Activated naive CD8-positive, alpha-beta T cell treated with anti-CD3 and anti-CD28 coated beads, Interleukin-2, amount 50 U/mL, for 24 hours (primary cell): ENCODE results near the gene DLG5.

Experiments used
- ATAC-seq: fragments of 150-1000 bp; cut with Tn5 transposase; one replicate; pipeline ENCODE4 v1.10.0; 2021
- DNase-seq: peaks from one replicate; pipeline ENCODE4 v3.0.0; 2021
- H3K27ac Mint-ChIP-seq: one replicate; pipeline ENCODE4 v1.8.0; 2021; ENCODE audit warnings: mild to moderate bottlenecking, mixed read lengths
- H3K27me3 Mint-ChIP-seq: one replicate; pipeline ENCODE4 v1.8.0; 2021; ENCODE audit warnings: mixed read lengths
- H3K36me3 Mint-ChIP-seq: one replicate; pipeline ENCODE4 v1.8.0; 2021; ENCODE audit warnings: low read depth, mixed read lengths
- H3K4me1 Mint-ChIP-seq: one replicate; pipeline ENCODE4 v1.8.0; 2021; ENCODE audit warnings: mixed read lengths
- H3K4me3 Mint-ChIP-seq: one replicate; pipeline ENCODE4 v1.8.0; 2021; ENCODE audit warnings: mild to moderate bottlenecking, moderate library complexity, mixed read lengths
- H3K9me3 Mint-ChIP-seq: one replicate; pipeline ENCODE4 v1.8.0; 2021; ENCODE audit warnings: mixed read lengths

DLG5 gene

GRCh38 chr10:77910524-77911145, 15.9 kb downstream of the DLG5 start:
- Mint-ChIP-seq H3K4me3 (no peak overlapping the region), H3K4me1 (no peaks in the 10 kb centered on the region), H3K27ac (no peak overlapping the region), H3K9me3 (no peaks in the 10 kb centered on the region), H3K27me3 (peaks cover 8% of the 10 kb centered on the region), H3K36me3 (no peaks in the 10 kb centered on the region)
- ATAC-seq (no peak), DNase-seq (no peak)

GRCh38 chr10:77909749-77910375, 16.7 kb downstream of the DLG5 start:
- peaks cover 8% of the 10 kb centered on the region for H3K27me3 Mint-ChIP-seq
- ATAC-seq (no peak), DNase-seq (no peak)
- no peaks in the 10 kb centered on the region for H3K9me3 Mint-ChIP-seq
- H3K36me3 Mint-ChIP-seq: no peaks in the 10 kb centered on the region
- H3K4me3 Mint-ChIP-seq: no peak overlapping the region
- no peak overlapping the region for H3K27ac Mint-ChIP-seq
- no peaks in the 10 kb centered on the region for H3K4me1 Mint-ChIP-seq

- Mint-ChIP-seq H3K27me3 (peaks cover 8% of the 10 kb centered on the region), H3K4me1 (no peaks in the 10 kb centered on the region), H3K36me3 (no peaks in the 10 kb centered on the region), H3K4me3 (no peak overlapping the region), H3K27ac (no peak overlapping the region), H3K9me3 (no peaks in the 10 kb centered on the region)
- DNase-seq: no peak
- no peak for ATAC-seq
Observed at GRCh38 chr10:77909021-77909748, 17.4 kb downstream of the DLG5 start.

- Mint-ChIP-seq H3K4me1 (no peaks in the 10 kb centered on the region), H3K9me3 (no peaks in the 10 kb centered on the region), H3K36me3 (no peaks in the 10 kb centered on the region), H3K4me3 (no peak overlapping the region), H3K27ac (no peak overlapping the region), H3K27me3 (peaks cover 8% of the 10 kb centered on the region)
- DNase-seq: no peak
- no peak for ATAC-seq
Observed at GRCh38 chr10:77907900-77908717, 18.4 kb downstream of the DLG5 start.

GRCh38 chr10:77907462-77907861, 19.1 kb downstream of the DLG5 start:
- H3K4me3 Mint-ChIP-seq: no peak overlapping the region
- ATAC-seq: no peak
- H3K36me3 Mint-ChIP-seq: no peaks in the 10 kb centered on the region
- H3K27me3 Mint-ChIP-seq: peaks cover 8% of the 10 kb centered on the region
- no peak for DNase-seq
- no peak overlapping the region for H3K27ac Mint-ChIP-seq
- no peaks in the 10 kb centered on the region for H3K9me3 Mint-ChIP-seq
- H3K4me1 Mint-ChIP-seq: no peaks in the 10 kb centered on the region

- peaks cover 8% of the 10 kb centered on the region for H3K27me3 Mint-ChIP-seq
- H3K4me3 Mint-ChIP-seq: no peak overlapping the region
- no peaks in the 10 kb centered on the region for H3K36me3 Mint-ChIP-seq
- no peak overlapping the region for H3K27ac Mint-ChIP-seq
- H3K9me3 Mint-ChIP-seq: no peaks in the 10 kb centered on the region
- no peak for DNase-seq
- H3K4me1 Mint-ChIP-seq: no peaks in the 10 kb centered on the region
- no peak for ATAC-seq
Observed at GRCh38 chr10:77906951-77907421, 19.6 kb downstream of the DLG5 start.

GRCh38 chr10:77905781-77906180, 20.8 kb downstream of the DLG5 start:
- no peak overlapping the region for H3K27ac Mint-ChIP-seq
- no peaks in the 10 kb centered on the region for H3K36me3 Mint-ChIP-seq
- H3K27me3 Mint-ChIP-seq: peaks cover 8% of the 10 kb centered on the region
- no peak for ATAC-seq
- H3K4me3 Mint-ChIP-seq: no peak overlapping the region
- no peaks in the 10 kb centered on the region for H3K4me1 Mint-ChIP-seq
- H3K9me3 Mint-ChIP-seq: no peaks in the 10 kb centered on the region
- no peak for DNase-seq

GRCh38 chr10:77905086-77905748, 21.3 kb downstream of the DLG5 start:
- ATAC-seq (no peak), DNase-seq (no peak)
- no peaks in the 10 kb centered on the region for H3K9me3 Mint-ChIP-seq
- H3K4me1 Mint-ChIP-seq: no peaks in the 10 kb centered on the region
- no peak overlapping the region for H3K27ac Mint-ChIP-seq
- H3K36me3 Mint-ChIP-seq: no peaks in the 10 kb centered on the region
- H3K27me3 Mint-ChIP-seq: peaks cover 8% of the 10 kb centered on the region
- H3K4me3 Mint-ChIP-seq: no peak overlapping the region

- Mint-ChIP-seq H3K4me1 (no peaks in the 10 kb centered on the region), H3K9me3 (no peaks in the 10 kb centered on the region), H3K27ac (no peak overlapping the region), H3K36me3 (no peaks in the 10 kb centered on the region), H3K27me3 (peaks cover 4% of the 10 kb centered on the region), H3K4me3 (no peak overlapping the region)
- ATAC-seq (no peak), DNase-seq (no peak)
Observed at GRCh38 chr10:77904100-77904840, 22.3 kb downstream of the DLG5 start.

- no peak overlapping the region for H3K4me3 Mint-ChIP-seq
- no peaks in the 10 kb centered on the region for H3K36me3 Mint-ChIP-seq
- no peaks in the 10 kb centered on the region for H3K4me1 Mint-ChIP-seq
- no peak overlapping the region for H3K27ac Mint-ChIP-seq
- DNase-seq (no peak), ATAC-seq (no peak)
- peaks cover 3% of the 10 kb centered on the region for H3K27me3 Mint-ChIP-seq
- no peaks in the 10 kb centered on the region for H3K9me3 Mint-ChIP-seq
Observed at GRCh38 chr10:77902159-77902558, 24.4 kb downstream of the DLG5 start.

GRCh38 chr10:77901743-77902142, 24.8 kb downstream of the DLG5 start:
- H3K9me3 Mint-ChIP-seq: no peaks in the 10 kb centered on the region
- no peak for ATAC-seq
- H3K36me3 Mint-ChIP-seq: no peaks in the 10 kb centered on the region
- no peak for DNase-seq
- peaks cover 3% of the 10 kb centered on the region for H3K27me3 Mint-ChIP-seq
- H3K4me1 Mint-ChIP-seq: no peaks in the 10 kb centered on the region
- no peak overlapping the region for H3K27ac Mint-ChIP-seq
- no peak overlapping the region for H3K4me3 Mint-ChIP-seq

- Mint-ChIP-seq H3K36me3 (no peaks in the 10 kb centered on the region), H3K4me3 (no peak overlapping the region), H3K27ac (no peak overlapping the region), H3K4me1 (no peaks in the 10 kb centered on the region), H3K27me3 (peaks cover 3% of the 10 kb centered on the region), H3K9me3 (no peaks in the 10 kb centered on the region)
- no peak for DNase-seq
- ATAC-seq: no peak
Observed at GRCh38 chr10:77899690-77900089, 26.9 kb downstream of the DLG5 start.

- DNase-seq (no peak), ATAC-seq (no peak)
- H3K27ac Mint-ChIP-seq: no peak overlapping the region
- H3K4me3 Mint-ChIP-seq: no peak overlapping the region
- no peaks in the 10 kb centered on the region for H3K9me3 Mint-ChIP-seq
- H3K4me1 Mint-ChIP-seq: no peaks in the 10 kb centered on the region
- H3K36me3 Mint-ChIP-seq: no peaks in the 10 kb centered on the region
- H3K27me3 Mint-ChIP-seq: peaks cover 5% of the 10 kb centered on the region
Observed at GRCh38 chr10:77899080-77899477, 27.5 kb downstream of the DLG5 start.
